IMR-90 (cell line): ENCODE measurements around the gene ARPC2. TPM values are rescaled to one million over a fixed set of nuclear protein-coding genes. Genes with fewer than 3 reads are reported as not detected.

Experiments used
- ATAC-seq: fragments of 200-7000 bp; cut with Tn5 transposase; 2 replicates; pipeline ENCODE4 v1.9.1; 2020; ENCODE audit warnings: low read depth, mild to moderate bottlenecking, moderate library complexity
- BruUV-seq: library from RNA; stranded (reverse); fragments of 400-500 nt; replicated peaks from 2 replicates; lab custom pipeline; 2021; lab: Mats Ljungman, UMichigan
- CTCF ChIA-PET: fragments of 300-600 bp; formaldehyde crosslinking; extraction: SDS; loops from one replicate; lab custom pipeline; 2021; ENCODE audit warnings: antibody characterized with exemption; lab: Yijun Ruan, JAX
- POLR2A ChIA-PET: fragments of 300-600 bp; sonication (Branson Sonifier 250); formaldehyde crosslinking; loops from one replicate; lab custom pipeline; 2022; ENCODE audit warnings: antibody characterized with exemption; ENCODE audit not compliant: unreplicated experiment; lab: Charles Lee
- DNase-seq: peaks from one replicate; pipeline ENCODE4 v3.0.0; 2013
- H2AFZ ChIP-seq: replicated peaks from 2 replicates; pipeline ENCODE3; 2013; ENCODE audit warnings: low read length, mild to moderate bottlenecking; ENCODE audit not compliant: poor library complexity
- H2AK5ac ChIP-seq: 2 replicates; pipeline ENCODE4 v1.6.1; 2013; ENCODE audit warnings: low read depth, low read length, inconsistent platforms
- H2AK9ac ChIP-seq: replicated peaks from 2 replicates; pipeline ENCODE3; 2013; ENCODE audit warnings: mild to moderate bottlenecking, low read depth, low read length, moderate library complexity; ENCODE audit not compliant: poor library complexity
- H2BK120ac ChIP-seq: 2 replicates; pipeline ENCODE4 v1.6.1; 2013; ENCODE audit warnings: low read depth, low read length, inconsistent platforms
- H2BK15ac ChIP-seq: 3 replicates; pipeline ENCODE4 v1.6.1; 2013; ENCODE audit warnings: low read depth, low read length, inconsistent platforms
- H2BK20ac ChIP-seq: 2 replicates; pipeline ENCODE4 v1.6.1; 2013; ENCODE audit warnings: low read depth, mild to moderate bottlenecking, inconsistent platforms, low read length, moderate library complexity
- H2BK5ac ChIP-seq: 2 replicates; pipeline ENCODE4 v1.6.1; 2013; ENCODE audit warnings: mild to moderate bottlenecking, low read depth, low read length, inconsistent platforms; ENCODE audit not compliant: poor library complexity, severe bottlenecking
- H3K14ac ChIP-seq: replicated peaks from 2 replicates; pipeline ENCODE4 v1.6.1; 2013; ENCODE audit warnings: low read depth, low read length, inconsistent platforms
- H3K18ac ChIP-seq: 2 replicates; pipeline ENCODE4 v1.6.1; 2013; ENCODE audit warnings: low read depth, low read length, control low read depth
- H3K23ac ChIP-seq: 2 replicates; pipeline ENCODE4 v1.6.1; 2013; ENCODE audit warnings: low read depth, low read length, inconsistent platforms
- H3K27ac ChIP-seq: 2 replicates; pipeline ENCODE4 v1.5.1; 2013; ENCODE audit warnings: mild to moderate bottlenecking, control low read depth, low read length; ENCODE audit not compliant: insufficient read depth
- H3K27me3 ChIP-seq: 2 replicates; pipeline ENCODE4 v1.6.1; 2013; ENCODE audit warnings: low read length; ENCODE audit not compliant: control insufficient read depth, insufficient read depth
- H3K36me3 ChIP-seq: 2 replicates; pipeline ENCODE4 v1.6.1; 2013; ENCODE audit warnings: low read length, mixed read lengths; ENCODE audit not compliant: control insufficient read depth, insufficient read depth
- H3K4ac ChIP-seq: 2 replicates; pipeline ENCODE4 v1.6.1; 2013; ENCODE audit warnings: low read depth, low read length, inconsistent platforms
- H3K4me1 ChIP-seq: 2 replicates; pipeline ENCODE4 v1.6.1; 2013; ENCODE audit warnings: low read length, mixed read lengths; ENCODE audit not compliant: control insufficient read depth, insufficient read depth
- H3K4me2 ChIP-seq: 2 replicates; pipeline ENCODE4 v1.6.1; 2013; ENCODE audit warnings: low read depth, mild to moderate bottlenecking, control low read depth, low read length, moderate library complexity
- H3K4me3 ChIP-seq: 2 replicates; pipeline ENCODE4 v1.5.1; 2013; ENCODE audit warnings: low read depth, mild to moderate bottlenecking, control low read depth, low read length, moderate library complexity; ENCODE audit not compliant: insufficient read depth
- H3K56ac ChIP-seq: 2 replicates; pipeline ENCODE4 v1.6.1; 2013; ENCODE audit warnings: low read length, inconsistent platforms; ENCODE audit not compliant: insufficient read depth; ENCODE audit errors: extremely low read depth
- H3K79me1 ChIP-seq, 2 experiments: 2 replicates each; pipeline ENCODE4 v1.6.1; 2013; ENCODE audit warnings: low read length in 2 of 2, inconsistent platforms in 1 of 2, low read depth in 1 of 2
- H3K9ac ChIP-seq: 2 replicates; pipeline ENCODE4 v1.6.1; 2013; ENCODE audit warnings: low read depth, low read length, control low read depth
- H3K9me1 ChIP-seq: 2 replicates; pipeline ENCODE4 v1.6.1; 2013; ENCODE audit warnings: low read length, inconsistent platforms; ENCODE audit not compliant: insufficient read depth
- H3K9me3 ChIP-seq: 2 replicates; pipeline ENCODE4 v1.6.1; 2013; ENCODE audit warnings: low read length; ENCODE audit not compliant: control insufficient read depth, insufficient read depth
- H4K20me1 ChIP-seq: 2 replicates; pipeline ENCODE4 v1.6.1; 2013; ENCODE audit warnings: low read length, inconsistent platforms; ENCODE audit not compliant: insufficient read depth
- H4K5ac ChIP-seq: 2 replicates; pipeline ENCODE4 v1.6.1; 2013; ENCODE audit warnings: mild to moderate bottlenecking, low read depth, low read length, control low read depth
- H4K8ac ChIP-seq, 2 experiments: 2 replicates each; pipeline ENCODE4 v1.6.1; 2013; ENCODE audit warnings: low read depth in 2 of 2, low read length in 2 of 2, control low read depth in 1 of 2, inconsistent platforms in 1 of 2
- H4K91ac ChIP-seq: 2 replicates; pipeline ENCODE4 v1.6.1; 2013; ENCODE audit warnings: low read depth, low read length, inconsistent platforms; ENCODE audit not compliant: insufficient read depth
- BHLHE40 ChIP-seq: fragments of 150-350 bp; IDR thresholded peaks from 2 replicates; pipeline ENCODE4 v1.6.1; 2016; ENCODE audit warnings: mild to moderate bottlenecking, low read depth, low read length
- CEBPB ChIP-seq: IDR thresholded peaks from 2 replicates; pipeline ENCODE4 v1.6.1; 2012; ENCODE audit warnings: low read depth, low read length, improper control_type of control experiment
- CHD1 ChIP-seq: IDR thresholded peaks from 2 replicates; pipeline ENCODE4 v1.6.1; 2012; ENCODE audit warnings: low read depth, low read length, improper control_type of control experiment
- CTCF ChIP-seq: conservative IDR thresholded peaks from 2 replicates; pipeline ENCODE4 v1.5.1; 2012; ENCODE audit warnings: mild to moderate bottlenecking, low read depth, low read length, improper control_type of control experiment
- ELK1 ChIP-seq: fragments of 150-350 bp; IDR thresholded peaks from 2 replicates; pipeline ENCODE4 v1.6.1; 2016; ENCODE audit warnings: low read depth, mild to moderate bottlenecking, low read length, moderate library complexity, borderline replicate concordance
- FOS ChIP-seq: fragments of 150-350 bp; IDR thresholded peaks from 2 replicates; pipeline ENCODE4 v1.6.1; 2016; ENCODE audit warnings: low read depth, low read length
- MAFK ChIP-seq: IDR thresholded peaks from 2 replicates; pipeline ENCODE4 v1.6.1; 2012; ENCODE audit warnings: low read depth, low read length, improper control_type of control experiment
- MAZ ChIP-seq: IDR thresholded peaks from 2 replicates; pipeline ENCODE4 v1.6.1; 2012; ENCODE audit warnings: low read depth, mild to moderate bottlenecking, low read length, improper control_type of control experiment, moderate library complexity, borderline replicate concordance
- MXI1 ChIP-seq: IDR thresholded peaks from 2 replicates; pipeline ENCODE4 v1.6.1; 2012; ENCODE audit warnings: low read depth, mild to moderate bottlenecking, low read length, moderate library complexity, borderline replicate concordance
- NFE2L2 ChIP-seq: fragments of 150-350 bp; IDR thresholded peaks from 2 replicates; pipeline ENCODE4 v1.6.1; 2016; ENCODE audit warnings: low read depth, mild to moderate bottlenecking, low read length
- POLR2A ChIP-seq: IDR thresholded peaks from 2 replicates; pipeline ENCODE4 v1.6.1; 2012; ENCODE audit warnings: mild to moderate bottlenecking, low read depth, low read length
- RAD21 ChIP-seq: IDR thresholded peaks from 2 replicates; pipeline ENCODE4 v1.6.1; 2012; ENCODE audit warnings: low read length, improper control_type of control experiment
- RCOR1 ChIP-seq: IDR thresholded peaks from 2 replicates; pipeline ENCODE4 v1.6.1; 2012; ENCODE audit warnings: mild to moderate bottlenecking, low read length, improper control_type of control experiment; ENCODE audit not compliant: insufficient replicate concordance
- RFX5 ChIP-seq: IDR thresholded peaks from 2 replicates; pipeline ENCODE4 v1.8.0; 2012; ENCODE audit warnings: low read depth, mild to moderate bottlenecking, low read length, moderate library complexity
- SMC3 ChIP-seq: fragments of 150-350 bp; IDR thresholded peaks from 2 replicates; pipeline ENCODE4 v1.6.1; 2016; ENCODE audit warnings: low read depth, mild to moderate bottlenecking, antibody characterized with exemption, low read length, moderate library complexity
- USF2 ChIP-seq: fragments of 150-350 bp; IDR thresholded peaks from 2 replicates; pipeline ENCODE4 v1.6.1; 2017; ENCODE audit warnings: mild to moderate bottlenecking, antibody characterized with exemption, low read length, low read depth
- WGBS, 2 experiments: methylation state at CpG; one replicate each; pipeline versions ENCODE4 v1.1.5 to v1.1.7; 2013; ENCODE audit warnings: missing lambda C conversion rate in 2 of 2; ENCODE audit not compliant: insufficient read length in 1 of 2; ENCODE audit errors: extremely low coverage in 2 of 2; 5-methylcytosine and 5-hydroxymethylcytosine counted together
- dilution Hi-C: fragments of 300-500 bp; cut with HindIII; formaldehyde crosslinking; loops from one replicate; pipeline ENCODE4 v1.14.3; 2018; ENCODE audit warnings: low sequenced_read_pairs; ENCODE audit not compliant: unreplicated experiment
- in situ Hi-C: fragments of 300-500 bp; cut with MboI; formaldehyde crosslinking; loops from 3 replicates; pipeline ENCODE4 v1.14.3; 2019; ENCODE audit warnings: low sequenced_read_pairs, inconsistent platforms, mixed read lengths
- intact Hi-C: fragments of 100-400 bp; cut with micrococcal nuclease; formaldehyde crosslinking; loops from 2 replicates; pipeline ENCODE4 v1.10.0; 2022
- polyA plus RNA-seq, 3 experiments: library from polyadenylated mRNA; depleted of rRNA; stranded (reverse); fragments of >200 nt; gene quantifications; 2 replicates each; pipeline ENCODE4 v1.2.3, GENCODE V29; 2012; ENCODE audit warnings: low replicate concordance in 1 of 3
- total RNA-seq: library from RNA; depleted of rRNA; stranded (reverse); fragments of >200 nt; gene quantifications from 2 replicates; pipeline ENCODE4 v1.2.3, GENCODE V29; 2012

Gene ARPC2
- total and polyA plus RNA-seq, 2 of the 4 experiments (the other 2 are of a cell fraction) = 561 to 635 TPM

- H3K9me1 ChIP-seq = no peaks in the 10 kb centered on the region
- H3K14ac ChIP-seq = no peak overlapping the region
- H2BK5ac ChIP-seq = no peak overlapping the region
- ChIA-PET POLR2A (no interaction called here), CTCF (interaction anchor here (1.1 kb wide), 1 partner anchor 10 kb away, joined by 3 read pairs; no protein-coding TSS in a partner anchor)
- no peak overlapping the region for H3K23ac ChIP-seq
- no peak overlapping the region for H3K56ac ChIP-seq
- no peak overlapping the region for H3K4me2 ChIP-seq
- H4K20me1 ChIP-seq = no peaks in the 10 kb centered on the region
- dilution Hi-C loops = no loop called here
- no peak overlapping the region for H3K27ac ChIP-seq
- no peak for TF ChIP-seq POLR2A
- no peak for TF ChIP-seq MXI1
- TF ChIP-seq SMC3 = no peak
- no peak for TF ChIP-seq MAZ
- no peak for TF ChIP-seq ELK1
- no peak for TF ChIP-seq CEBPB
- no peak for TF ChIP-seq NFE2L2
- no peak for TF ChIP-seq MAFK
- TF ChIP-seq CTCF = no peak
- TF ChIP-seq RAD21 = no peak
- no peak for TF ChIP-seq RFX5
- TF ChIP-seq BHLHE40 = no peak
- TF ChIP-seq FOS = no peak
- no peak for TF ChIP-seq USF2
- no peak for TF ChIP-seq RCOR1
- TF ChIP-seq CHD1 = no peak
- no peak overlapping the region for H2BK15ac ChIP-seq
- no TSS peak for BruUV-seq
- no peak overlapping the region for H2BK120ac ChIP-seq
- peaks cover 33% of the 10 kb centered on the region for H3K27me3 ChIP-seq
- no peak overlapping the region for H2AK5ac ChIP-seq
- no peak overlapping the region for H3K9ac ChIP-seq
- no peaks in the 10 kb centered on the region for H3K9me3 ChIP-seq
- H3K36me3 ChIP-seq = no peaks in the 10 kb centered on the region
- ATAC-seq = no peak
- in situ Hi-C loops = no loop called here
- no peak overlapping the region for H3K4ac ChIP-seq
- DNase-seq = no peak
- H2BK20ac ChIP-seq = no peak overlapping the region
- H4K5ac ChIP-seq = no peak overlapping the region
- no peak overlapping the region for H3K4me3 ChIP-seq
- no peaks in the 10 kb centered on the region for H3K79me1 ChIP-seq
- intact Hi-C loops = no loop called here
- no peak overlapping the region for H4K8ac ChIP-seq
- H3K4me1 ChIP-seq = no peaks in the 10 kb centered on the region
- WGBS, 2 experiments = 76% methylated on average over 2 of the region's 4 CpGs; no CpG with 5 or more reads in 1 of the 2 experiments
- H2AFZ ChIP-seq = no peak overlapping the region
- H3K18ac ChIP-seq = no peak overlapping the region
- no peak overlapping the region for H4K91ac ChIP-seq
- no peak overlapping the region for H2AK9ac ChIP-seq
Measured at GRCh38 chr2:218179782-218180181, 37.2 kb upstream of the ARPC2 start.
